Thoracic aorta (tissue), 2 donors: ENCODE measurements around the gene TMC8. TPM values are rescaled to one million over a fixed set of nuclear protein-coding genes. Genes with fewer than 3 reads are reported as not detected.

ENCODE experiments used
- ATAC-seq: fragments of 150-250 bp; one replicate; pipeline ENCODE4 v1.8.0; 2017; ENCODE audit warnings: low read depth; ENCODE audit not compliant: insufficient number of reproducible peaks, low FRiP score
- DNase-seq: peaks from one replicate; pipeline ENCODE4 v3.0.0-alpha.2; 2020; ENCODE audit warnings: low spot score
- H3K27ac ChIP-seq, 2 donors: fragments of 200-600 bp; sonication (generic); 1 replicate in 1 of 2; 2 replicates in 1 of 2; pipeline ENCODE4 v1.5.1; 2016; ENCODE audit warnings: mild to moderate bottlenecking in 2 of 2, moderate library complexity in 2 of 2
- H3K27me3 ChIP-seq: fragments of 200-600 bp; sonication (generic); replicated peaks from 2 replicates; pipeline ENCODE4 v1.6.0; 2016; ENCODE audit warnings: mild to moderate bottlenecking; ENCODE audit not compliant: insufficient read depth
- H3K36me3 ChIP-seq: fragments of 200-600 bp; sonication (generic); one replicate; pipeline ENCODE4 v1.5.1; 2016
- H3K4me1 ChIP-seq, 2 donors: fragments of 200-600 bp; sonication (generic); 1 replicate in 1 of 2; 2 replicates in 1 of 2; pipeline versions ENCODE4 v1.5.1 to v1.6.0; 2016; ENCODE audit warnings: low read depth in 2 of 2, mild to moderate bottlenecking in 1 of 2; ENCODE audit not compliant: control insufficient read depth in 1 of 2
- H3K4me3 ChIP-seq: fragments of 200-600 bp; sonication (generic); 2 replicates; pipeline ENCODE4 v1.5.1; 2016; ENCODE audit warnings: mild to moderate bottlenecking
- H3K9me3 ChIP-seq: fragments of 200-600 bp; sonication (generic); 2 replicates; pipeline ENCODE4 v1.5.1; 2016
- total RNA-seq, 2 donors: library from RNA; depleted of rRNA; stranded (reverse); fragments of >200 nt; gene quantifications; one replicate each; pipeline versions ENCODE4 v1.1.0 to v1.2.3, GENCODE V29; 2016
- TF ChIP-seq, protein P1 (sequence below): fragments of 200-600 bp; sonication (generic); IDR thresholded peaks from one replicate; pipeline ENCODE4 v1.5.1; 2019; ENCODE audit warnings: antibody characterized with exemption

The TMC8 gene
- total RNA-seq, 2 donors from 2014 or later, result 5.6 to 9.3 TPM

DNA sequence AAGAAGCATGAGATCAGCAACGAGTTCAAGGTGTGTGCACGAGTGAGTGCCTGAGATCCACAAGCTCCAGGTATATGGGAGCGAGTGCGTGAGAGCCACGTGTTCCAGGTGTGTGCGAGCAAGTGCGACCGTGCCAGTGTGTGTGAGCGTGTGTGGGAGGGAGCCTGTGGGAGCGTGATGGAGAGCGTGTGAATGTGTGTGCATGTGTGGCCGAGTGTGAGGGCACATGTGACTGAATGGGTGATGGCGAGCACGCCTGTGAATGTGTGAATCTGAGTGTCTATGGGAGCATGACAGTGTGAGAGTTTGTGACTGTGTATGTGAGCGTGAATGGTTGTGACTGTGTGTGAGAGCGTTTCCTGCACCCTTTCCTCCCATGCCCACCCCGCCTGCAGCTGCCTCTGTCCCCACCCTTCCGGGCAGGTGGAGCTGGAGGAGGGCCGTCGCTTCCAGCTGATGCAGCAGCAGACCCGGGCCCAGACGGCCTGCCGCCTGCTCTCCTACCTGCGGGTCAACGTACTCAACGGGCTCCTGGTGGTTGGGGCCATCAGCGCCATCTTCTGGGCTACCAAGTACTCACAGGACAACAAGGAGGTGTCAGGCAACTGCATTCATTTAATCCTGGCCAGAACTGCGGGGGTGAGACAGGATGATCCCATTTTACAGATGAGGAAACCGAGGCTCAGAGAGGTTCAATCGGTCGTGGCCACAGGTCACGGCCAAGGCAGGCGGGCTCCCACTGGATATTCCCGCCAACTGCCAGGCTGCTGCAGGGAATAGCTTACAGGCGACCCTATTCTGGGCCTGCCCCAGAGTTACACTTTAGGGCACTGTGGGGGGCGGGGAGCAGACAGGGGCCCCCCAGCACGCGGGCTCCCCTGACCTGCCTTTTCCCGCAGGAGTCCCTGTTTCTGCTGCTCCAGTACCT lies 3.7 kb downstream of the TMC8 start:
- H3K36me3 ChIP-seq, result no peaks in the 10 kb centered on the region
- H3K27me3 ChIP-seq, result no peaks in the 10 kb centered on the region
- TF ChIP-seq, protein P1, sequence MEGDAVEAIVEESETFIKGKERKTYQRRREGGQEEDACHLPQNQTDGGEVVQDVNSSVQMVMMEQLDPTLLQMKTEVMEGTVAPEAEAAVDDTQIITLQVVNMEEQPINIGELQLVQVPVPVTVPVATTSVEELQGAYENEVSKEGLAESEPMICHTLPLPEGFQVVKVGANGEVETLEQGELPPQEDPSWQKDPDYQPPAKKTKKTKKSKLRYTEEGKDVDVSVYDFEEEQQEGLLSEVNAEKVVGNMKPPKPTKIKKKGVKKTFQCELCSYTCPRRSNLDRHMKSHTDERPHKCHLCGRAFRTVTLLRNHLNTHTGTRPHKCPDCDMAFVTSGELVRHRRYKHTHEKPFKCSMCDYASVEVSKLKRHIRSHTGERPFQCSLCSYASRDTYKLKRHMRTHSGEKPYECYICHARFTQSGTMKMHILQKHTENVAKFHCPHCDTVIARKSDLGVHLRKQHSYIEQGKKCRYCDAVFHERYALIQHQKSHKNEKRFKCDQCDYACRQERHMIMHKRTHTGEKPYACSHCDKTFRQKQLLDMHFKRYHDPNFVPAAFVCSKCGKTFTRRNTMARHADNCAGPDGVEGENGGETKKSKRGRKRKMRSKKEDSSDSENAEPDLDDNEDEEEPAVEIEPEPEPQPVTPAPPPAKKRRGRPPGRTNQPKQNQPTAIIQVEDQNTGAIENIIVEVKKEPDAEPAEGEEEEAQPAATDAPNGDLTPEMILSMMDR, result no peak
- DNase-seq (no peak), ATAC-seq (no peak)
- peaks cover 0 to 11% of the 10 kb centered on the region in 2 donors for H3K4me1 ChIP-seq
- H3K27ac ChIP-seq, result no peak overlapping the region
- H3K4me3 ChIP-seq, result no peak overlapping the region
- no peaks in the 10 kb centered on the region for H3K9me3 ChIP-seq

DNA sequence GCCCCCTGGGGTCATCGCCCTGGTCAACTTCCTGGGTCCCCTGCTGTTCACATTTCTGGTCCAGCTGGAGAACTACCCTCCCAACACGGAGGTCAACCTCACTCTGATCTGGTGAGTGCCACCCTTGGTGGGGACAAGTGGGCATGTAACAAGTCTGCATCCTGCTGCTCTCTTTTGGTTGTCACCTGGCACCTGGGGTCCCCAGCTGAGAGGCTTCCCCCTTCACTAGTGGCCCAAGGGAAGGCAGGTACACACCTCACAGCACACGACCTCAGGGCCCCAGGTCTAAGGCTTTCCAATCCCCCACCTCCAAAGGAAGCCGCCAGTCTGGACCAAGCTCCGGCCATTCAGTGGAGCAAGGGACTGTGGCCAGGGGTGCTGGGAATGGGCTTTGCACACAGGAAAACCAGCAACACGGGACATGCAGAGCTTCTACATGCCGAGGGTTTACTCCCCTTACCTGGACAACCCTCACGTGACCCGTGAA lies 4.4 kb downstream of the TMC8 start:
- no peak for DNase-seq

DNA sequence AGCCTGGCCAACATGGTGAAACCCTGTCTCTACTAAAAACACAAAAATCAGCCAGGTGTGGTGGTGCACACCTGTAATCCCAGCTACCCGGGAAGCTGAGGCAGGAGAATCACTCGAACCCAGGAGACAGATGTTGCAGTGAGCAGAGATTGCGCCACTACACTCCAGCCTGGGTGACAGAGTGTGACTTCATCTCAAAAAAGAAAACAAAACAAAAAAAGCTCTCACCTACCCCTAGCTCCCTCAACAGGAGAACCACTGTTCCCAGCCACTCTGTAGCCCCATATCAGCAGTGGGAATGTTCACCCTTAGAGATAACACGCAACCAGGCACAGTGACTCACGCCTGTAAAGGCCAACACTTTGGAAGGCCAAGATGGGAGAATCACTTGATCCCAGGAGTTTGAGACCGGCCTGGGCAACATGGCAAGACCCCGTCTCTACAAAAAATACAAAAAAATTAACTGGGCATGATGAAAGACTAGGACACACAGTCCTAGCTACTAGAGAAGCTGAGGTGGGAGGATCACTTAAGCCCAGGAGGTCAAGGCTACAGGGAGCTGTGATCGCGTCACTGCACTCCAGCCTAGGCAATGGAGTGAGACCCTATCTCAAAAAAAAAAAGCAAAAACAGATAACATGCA lies 5.4 kb downstream of the TMC8 start:
- DNase-seq (no peak), ATAC-seq (no peak)
- Histone ChIP-seq H3K9me3 (no peaks in the 10 kb centered on the region), H3K4me3 (no peak overlapping the region), H3K36me3 (no peaks in the 10 kb centered on the region), H3K27me3 (no peaks in the 10 kb centered on the region), H3K27ac (no peak overlapping the region), H3K4me1 (peaks cover 0 to 11% of the 10 kb centered on the region in 2 donors)
- TF ChIP-seq, protein P1, result no peak

More for the DNA sequence above, 4.4 kb downstream of the TMC8 start:
- Histone ChIP-seq H3K4me1 (peaks cover 0 to 11% of the 10 kb centered on the region in 2 donors), H3K4me3 (no peak overlapping the region), H3K36me3 (no peaks in the 10 kb centered on the region), H3K27me3 (no peaks in the 10 kb centered on the region), H3K9me3 (no peaks in the 10 kb centered on the region), H3K27ac (no peak overlapping the region)
- ATAC-seq, result no peak
- TF ChIP-seq, protein P1, result no peak

DNA sequence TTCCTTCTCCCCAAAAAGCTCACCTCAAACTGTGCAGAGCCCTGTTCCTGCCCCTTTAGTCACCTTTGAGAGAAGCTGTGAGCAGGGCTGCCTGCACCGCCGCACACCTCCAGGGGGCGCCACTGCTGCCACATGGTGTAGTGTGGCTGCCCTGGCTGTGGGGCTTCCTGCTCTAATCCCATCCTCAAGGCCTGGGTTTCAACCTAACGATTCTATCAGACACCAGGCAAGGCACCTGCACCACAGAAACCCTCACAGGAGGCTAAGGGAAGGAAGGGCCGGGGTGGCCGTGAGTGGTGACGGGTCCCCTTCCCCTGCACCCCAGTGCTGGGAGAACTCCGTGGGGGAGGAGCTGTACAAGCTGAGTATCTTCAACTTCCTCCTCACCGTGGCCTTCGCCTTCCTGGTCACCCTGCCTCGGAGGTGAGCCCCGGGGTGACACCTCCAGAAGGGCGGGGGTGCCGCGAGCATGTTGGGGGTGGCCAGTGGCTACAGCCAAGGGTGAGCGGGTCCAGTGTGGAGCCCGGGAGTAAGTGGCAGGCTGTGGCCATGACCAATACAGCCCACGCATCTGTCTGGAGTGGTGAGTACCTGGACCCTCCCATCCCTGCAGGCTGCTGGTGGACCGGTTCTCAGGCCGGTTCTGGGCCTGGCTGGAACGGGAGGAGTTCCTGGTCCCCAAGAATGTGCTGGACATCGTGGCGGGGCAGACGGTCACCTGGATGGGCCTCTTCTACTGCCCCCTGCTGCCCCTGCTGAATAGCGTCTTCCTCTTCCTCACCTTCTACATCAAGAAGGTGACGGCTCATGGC lies 7.0 kb downstream of the TMC8 start:
- H3K4me1 ChIP-seq, result peaks cover 0 to 3% of the 10 kb centered on the region in 2 donors
- TF ChIP-seq, protein P1, result no peak
- no peak for ATAC-seq

More for the DNA sequence above, 7.0 kb downstream of the TMC8 start:
- no peaks in the 10 kb centered on the region for H3K9me3 ChIP-seq
- no peak for DNase-seq
- H3K36me3 ChIP-seq, result no peaks in the 10 kb centered on the region
- H3K27ac ChIP-seq, result no peak overlapping the region
- H3K27me3 ChIP-seq, result no peaks in the 10 kb centered on the region
- no peak overlapping the region for H3K4me3 ChIP-seq
